Body of pancreas (tissue), 4 donors: ENCODE data around the gene KCNJ6. TPM values are rescaled to one million over a fixed set of nuclear protein-coding genes. Genes with fewer than 3 reads are reported as not detected.

Source experiments
- ATAC-seq: fragments of 150-250 bp; one replicate; pipeline ENCODE4 v1.9.1; 2016
- DNase-seq, 4 donors: peaks; one replicate each; pipeline ENCODE4 v3.0.0-alpha.2; 2019
- H3K27ac ChIP-seq, 4 donors: fragments of 200-600 bp; sonication (generic); 1 replicate in 3 of 4; 2 replicates in 1 of 4; pipeline versions ENCODE4 v1.5.1 to v1.6.1; 2016 to 2019; ENCODE audit warnings: mild to moderate bottlenecking in 1 of 4, mixed read lengths in 1 of 4, moderate library complexity in 1 of 4
- H3K27me3 ChIP-seq, 2 donors: fragments of 200-600 bp; sonication (generic); one replicate each; pipeline ENCODE4 v1.6.0; 2016; ENCODE audit warnings: mild to moderate bottlenecking in 1 of 2
- H3K36me3 ChIP-seq, 2 donors: fragments of 200-600 bp; sonication (generic); replicated peaks in 1 of 2; 2 replicates each; pipeline ENCODE4 v1.5.1; 2016; ENCODE audit warnings: low read depth in 2 of 2; ENCODE audit not compliant: insufficient read depth in 1 of 2
- H3K4me1 ChIP-seq: fragments of 200-600 bp; sonication (generic); one replicate; pipeline ENCODE4 v1.6.0; 2016
- H3K4me3 ChIP-seq, 2 donors: fragments of 200-600 bp; sonication (generic); 1 replicate in 1 of 2; 2 replicates in 1 of 2; pipeline ENCODE4 v1.5.1; 2016 to 2019
- H3K9me3 ChIP-seq, 3 donors: fragments of 200-600 bp; sonication (generic); 1 replicate in 2 of 3; 2 replicates in 1 of 3; pipeline ENCODE4 v1.5.1; 2016
- CTCF ChIP-seq, 7 experiments: fragments of 450-650 bp in 4 of 7; fragments of 200-600 bp in 3 of 7; sonication (generic) in 3 of 7; IDR thresholded peaks; one replicate each; pipeline ENCODE4 v1.5.1; 2016 to 2019; ENCODE audit warnings: antibody characterized with exemption in 7 of 7
- POLR2A ChIP-seq, 3 donors: fragments of 450-650 bp; IDR thresholded peaks; one replicate each; pipeline ENCODE4 v1.6.1; 2016; ENCODE audit warnings: antibody characterized with exemption in 3 of 3, mild to moderate bottlenecking in 2 of 3
- WGBS, 2 donors: methylation state at CpG; one replicate each; pipeline ENCODE4 v1.1.5; 2017; 5-methylcytosine and 5-hydroxymethylcytosine counted together
- intact Hi-C: fragments of 100-400 bp; cut with DNase I; formaldehyde crosslinking; loops from one replicate; pipeline ENCODE4 v1.15.1; 2023
- total RNA-seq, 2 donors: library from RNA; depleted of rRNA; stranded (reverse); fragments of >200 nt; gene quantifications; one replicate each; pipeline ENCODE4 v1.1.0, GENCODE V29; 2016

Gene KCNJ6
- total RNA-seq, 2 donors from 2014 or later = under 0.01 to 0.78 TPM

- Histone ChIP-seq H3K27me3 (no peaks in the 10 kb centered on the region), H3K9me3 (no peaks in the 10 kb centered on the region), H3K36me3 (no peaks in the 10 kb centered on the region), H3K4me3 (no peak overlapping the region), H3K4me1 (no peaks in the 10 kb centered on the region), H3K27ac (no peak overlapping the region)
- no peak for ATAC-seq
- 41 to 52% methylated on average over 1 of the region's 1 CpG for WGBS, 2 donors
- intact Hi-C loops = no loop called here
- TF ChIP-seq POLR2A (IDR thresholded peaks at IDR 0.05) = no peak
- no peak for TF ChIP-seq CTCF (IDR thresholded peaks at IDR 0.05)
- DNase-seq = no peak
Measured at GRCh38 chr21:37886120-37886519, 30.1 kb downstream of the KCNJ6 start.

- intact Hi-C loops = no loop called here
- Histone ChIP-seq H3K9me3 (no peaks in the 10 kb centered on the region), H3K36me3 (no peaks in the 10 kb centered on the region), H3K4me3 (no peak overlapping the region), H3K27me3 (no peaks in the 10 kb centered on the region), H3K4me1 (no peaks in the 10 kb centered on the region), H3K27ac (no peak overlapping the region)
- DNase-seq (no peak), ATAC-seq (no peak)
- 44 to 46% methylated on average over 7 of the region's 7 CpGs for WGBS, 2 donors
- no peak for TF ChIP-seq CTCF (IDR thresholded peaks at IDR 0.05)
- no peak for TF ChIP-seq POLR2A (IDR thresholded peaks at IDR 0.05)
Measured at GRCh38 chr21:37878946-37879660, 37.2 kb downstream of the KCNJ6 start.

- no peaks in the 10 kb centered on the region for H3K4me1 ChIP-seq
- no peak for DNase-seq
- ATAC-seq = no peak
- no peak for TF ChIP-seq POLR2A (IDR thresholded peaks at IDR 0.05)
- no peak for TF ChIP-seq CTCF (IDR thresholded peaks at IDR 0.05)
- no peak overlapping the region for H3K27ac ChIP-seq
- H3K36me3 ChIP-seq = no peaks in the 10 kb centered on the region
- intact Hi-C loops = no loop called here
- H3K9me3 ChIP-seq = no peaks in the 10 kb centered on the region
- H3K4me3 ChIP-seq = no peak overlapping the region
- 73 to 85% methylated on average over 3 of the region's 3 CpGs for WGBS, 2 donors
- no peaks in the 10 kb centered on the region for H3K27me3 ChIP-seq
Measured at GRCh38 chr21:37877888-37878684, 38.2 kb downstream of the KCNJ6 start.

GRCh38 chr21:37877171-37877570 lies 39.1 kb downstream of the KCNJ6 start:
- Histone ChIP-seq H3K27me3 (no peaks in the 10 kb centered on the region), H3K4me1 (no peaks in the 10 kb centered on the region), H3K27ac (no peak overlapping the region), H3K4me3 (no peak overlapping the region), H3K36me3 (no peaks in the 10 kb centered on the region), H3K9me3 (no peaks in the 10 kb centered on the region)
- intact Hi-C loops = no loop called here
- ATAC-seq (no peak), DNase-seq (no peak)
- TF ChIP-seq POLR2A (IDR thresholded peaks at IDR 0.05) (no peak), CTCF (IDR thresholded peaks at IDR 0.05) (no peak)
- 41 to 47% methylated on average over 1 of the region's 1 CpG for WGBS, 2 donors
